Measurements from ENCODE around the gene ATP5MC3.
"Not testable (repeated sequence)": the region's sequence is repeated elsewhere in the genome, so short reads cannot be mapped to it uniquely, and the experiment has no call there.

The ATP5MC3 gene

DNA sequence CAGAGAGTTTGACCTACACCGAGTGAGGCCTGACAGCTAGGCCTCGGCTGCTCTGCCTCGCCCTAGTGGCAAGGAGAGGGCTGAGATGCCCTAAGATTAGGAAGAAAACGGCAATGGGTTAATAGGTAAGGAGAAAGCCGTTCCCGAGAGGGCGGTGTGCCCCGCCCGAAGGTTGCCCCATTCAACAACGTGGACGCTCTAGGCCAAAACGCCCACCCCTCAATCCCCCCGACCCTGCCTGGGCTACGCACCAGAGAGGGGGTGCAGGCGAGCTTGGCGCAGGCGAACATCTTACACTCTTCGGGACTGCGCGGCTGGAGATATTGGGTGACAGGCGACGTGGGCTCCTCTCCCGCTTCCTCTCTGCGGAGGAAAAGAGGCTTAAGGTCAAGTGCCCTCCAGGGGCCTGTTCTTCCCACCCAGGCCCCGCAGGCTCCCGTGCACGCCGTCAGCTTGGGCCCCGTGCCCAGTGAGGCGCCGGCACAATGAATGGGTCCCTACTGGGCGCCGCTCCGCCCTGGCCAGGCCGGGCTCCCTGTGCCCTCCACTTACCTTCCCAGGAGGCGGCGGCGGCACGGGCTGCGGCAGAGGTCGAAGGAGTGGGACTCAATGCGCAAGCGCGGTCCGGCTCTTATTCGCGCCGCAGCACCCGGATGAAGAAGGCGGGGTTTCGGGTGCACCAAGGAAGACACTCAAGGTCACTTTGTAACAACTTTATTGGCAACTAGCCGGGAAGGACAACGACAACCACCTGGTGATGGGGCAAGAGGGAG lies at the start of gene ATP5MC3:
TSS of gene ATP5MC3 (minus strand) at position 607 of the 773 bp plus-strand sequence. CDS start at position 290, 317 bp downstream.
- Histone ChIP-seq H3K9me2 (replicated peaks; ENCODE audit: control insufficient read depth, low read length) (no peaks in the 10 kb centered on the region), H3K4me2 (ENCODE audit: low read length) (peak within 1 kb of the TSS; percentile 72), H3K79me2 (ENCODE audit: control insufficient read depth, low read length) (peaks cover 43% of the 10 kb centered on the region), H3K4me3 (ENCODE audit: low read length) (peak within 1 kb of the TSS; percentile 99), H3K4me1 (ENCODE audit: control insufficient read depth, low read length) (peaks cover 28% of the 10 kb centered on the region), H3K27ac (ENCODE audit: low read depth, low read length) (peak within 1 kb of the TSS; percentile 64), H4K20me1 (ENCODE audit: control insufficient read depth, insufficient read depth, low read depth, low read length) (peaks cover 24% of the 10 kb centered on the region), H3K27me3 (ENCODE audit: control insufficient read depth, low read length) (no peaks in the 10 kb centered on the region), H3K36me3 (ENCODE audit: control insufficient read depth, low read length) (peaks cover 52% of the 10 kb centered on the region), H3K9me3 (ENCODE audit: control insufficient read depth, insufficient read depth, low read length) (no peaks in the 10 kb centered on the region), H3F3A (ENCODE audit: control insufficient read depth, insufficient read depth) (peaks cover 25% of the 10 kb centered on the region)
- TF ChIP-seq, protein P1, sequence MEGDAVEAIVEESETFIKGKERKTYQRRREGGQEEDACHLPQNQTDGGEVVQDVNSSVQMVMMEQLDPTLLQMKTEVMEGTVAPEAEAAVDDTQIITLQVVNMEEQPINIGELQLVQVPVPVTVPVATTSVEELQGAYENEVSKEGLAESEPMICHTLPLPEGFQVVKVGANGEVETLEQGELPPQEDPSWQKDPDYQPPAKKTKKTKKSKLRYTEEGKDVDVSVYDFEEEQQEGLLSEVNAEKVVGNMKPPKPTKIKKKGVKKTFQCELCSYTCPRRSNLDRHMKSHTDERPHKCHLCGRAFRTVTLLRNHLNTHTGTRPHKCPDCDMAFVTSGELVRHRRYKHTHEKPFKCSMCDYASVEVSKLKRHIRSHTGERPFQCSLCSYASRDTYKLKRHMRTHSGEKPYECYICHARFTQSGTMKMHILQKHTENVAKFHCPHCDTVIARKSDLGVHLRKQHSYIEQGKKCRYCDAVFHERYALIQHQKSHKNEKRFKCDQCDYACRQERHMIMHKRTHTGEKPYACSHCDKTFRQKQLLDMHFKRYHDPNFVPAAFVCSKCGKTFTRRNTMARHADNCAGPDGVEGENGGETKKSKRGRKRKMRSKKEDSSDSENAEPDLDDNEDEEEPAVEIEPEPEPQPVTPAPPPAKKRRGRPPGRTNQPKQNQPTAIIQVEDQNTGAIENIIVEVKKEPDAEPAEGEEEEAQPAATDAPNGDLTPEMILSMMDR (IDR thresholded peaks at IDR 0.05; ENCODE audit: low read depth, low read length, poor library complexity, severe bottlenecking) = peak; percentile 45
- TF ChIP-seq EZH2phosphoT487 (IDR thresholded peaks at IDR 0.05; ENCODE audit: borderline replicate concordance, low read length) = no peak

DNA sequence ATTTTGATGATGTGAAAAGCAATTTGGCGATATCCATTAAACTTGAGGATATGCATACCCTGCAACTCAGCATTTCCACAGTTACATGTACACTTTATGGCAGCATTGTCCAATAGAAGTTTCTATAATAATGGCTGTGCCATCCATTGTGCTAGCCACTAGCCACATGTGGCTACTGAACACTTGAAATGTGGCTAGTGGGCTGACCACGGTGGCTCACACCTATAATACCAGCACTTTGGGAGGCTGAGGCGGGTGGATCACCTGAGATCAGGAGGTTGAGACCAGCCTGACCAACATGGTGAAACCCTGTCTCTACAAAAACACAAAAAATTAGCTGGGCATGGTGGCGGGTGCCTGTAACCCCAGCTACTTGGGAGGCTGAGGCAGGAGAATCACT lies 47.1 kb upstream of the ATP5MC3 start:
- not testable (repeated sequence) for H3K4me1 ChIP-seq (ENCODE audit: control insufficient read depth, low read length); H3F3A ChIP-seq (ENCODE audit: control insufficient read depth, insufficient read depth); H3K4me3 ChIP-seq (ENCODE audit: low read length); H3K36me3 ChIP-seq (ENCODE audit: control insufficient read depth, low read length); H3K9me2 ChIP-seq (replicated peaks; ENCODE audit: control insufficient read depth, low read length); H3K27ac ChIP-seq (ENCODE audit: low read depth, low read length); H3K4me2 ChIP-seq (ENCODE audit: low read length); H4K20me1 ChIP-seq (ENCODE audit: control insufficient read depth, insufficient read depth, low read depth, low read length); H3K79me2 ChIP-seq (ENCODE audit: control insufficient read depth, low read length); H3K27me3 ChIP-seq (ENCODE audit: control insufficient read depth, low read length); H3K9me3 ChIP-seq (ENCODE audit: control insufficient read depth, insufficient read depth, low read length)

- Histone ChIP-seq H3F3A (ENCODE audit: control insufficient read depth, insufficient read depth) (no peaks in the 10 kb centered on the region), H3K9me3 (ENCODE audit: control insufficient read depth, insufficient read depth, low read length) (no peaks in the 10 kb centered on the region), H3K4me2 (ENCODE audit: low read length) (no peak overlapping the region), H3K9me2 (replicated peaks; ENCODE audit: control insufficient read depth, low read length) (no peaks in the 10 kb centered on the region), H4K20me1 (ENCODE audit: control insufficient read depth, insufficient read depth, low read depth, low read length) (no peaks in the 10 kb centered on the region), H3K27ac (ENCODE audit: low read depth, low read length) (no peak overlapping the region), H3K79me2 (ENCODE audit: control insufficient read depth, low read length) (no peaks in the 10 kb centered on the region), H3K36me3 (ENCODE audit: control insufficient read depth, low read length) (no peaks in the 10 kb centered on the region), H3K4me3 (ENCODE audit: low read length) (no peak overlapping the region), H3K4me1 (ENCODE audit: control insufficient read depth, low read length) (no peaks in the 10 kb centered on the region), H3K27me3 (ENCODE audit: control insufficient read depth, low read length) (peaks cover 3% of the 10 kb centered on the region; the same call in 1 of the 2 replicates)
- TF ChIP-seq, protein P1 (IDR thresholded peaks at IDR 0.05; ENCODE audit: low read depth, low read length, poor library complexity, severe bottlenecking) = no peak
- TF ChIP-seq EZH2phosphoT487 (IDR thresholded peaks at IDR 0.05; ENCODE audit: borderline replicate concordance, low read length) = no peak
Observed at GRCh38 chr2:175228179-175228578, 46.7 kb upstream of the ATP5MC3 start.

DNA sequence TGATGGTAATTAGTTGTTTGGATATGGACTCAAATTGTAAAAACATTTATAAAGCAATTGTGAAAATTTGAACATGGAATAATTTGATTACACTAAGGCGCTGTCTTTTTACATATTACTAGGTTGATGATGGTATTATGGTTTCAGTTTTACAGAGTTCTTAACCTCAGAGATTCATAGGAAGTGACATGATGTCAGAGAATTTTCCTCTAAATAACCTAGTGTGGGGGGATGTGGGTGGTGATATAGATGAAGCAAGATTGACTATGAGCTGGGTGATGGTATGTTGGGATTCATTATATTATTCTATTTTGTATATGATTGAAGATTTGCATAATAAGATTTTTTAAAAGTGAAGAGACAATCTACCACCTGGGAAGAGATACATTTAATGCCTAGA lies 45.9 kb upstream of the ATP5MC3 start:
- no peaks in the 10 kb centered on the region for H3K9me2 ChIP-seq (replicated peaks; ENCODE audit: control insufficient read depth, low read length)
- peaks cover 3% of the 10 kb centered on the region; the same call in 1 of the 2 replicates for H3K27me3 ChIP-seq (ENCODE audit: control insufficient read depth, low read length)
- H3K9me3 ChIP-seq (ENCODE audit: control insufficient read depth, insufficient read depth, low read length) = no peaks in the 10 kb centered on the region
- H3K79me2 ChIP-seq (ENCODE audit: control insufficient read depth, low read length) = no peaks in the 10 kb centered on the region
- TF ChIP-seq, protein P1 (IDR thresholded peaks at IDR 0.05; ENCODE audit: low read depth, low read length, poor library complexity, severe bottlenecking) = no peak
- no peak overlapping the region for H3K27ac ChIP-seq (ENCODE audit: low read depth, low read length)
- no peaks in the 10 kb centered on the region for H3F3A ChIP-seq (ENCODE audit: control insufficient read depth, insufficient read depth)
- no peaks in the 10 kb centered on the region for H3K36me3 ChIP-seq (ENCODE audit: control insufficient read depth, low read length)
- H3K4me3 ChIP-seq (ENCODE audit: low read length) = no peak overlapping the region
- H3K4me1 ChIP-seq (ENCODE audit: control insufficient read depth, low read length) = no peaks in the 10 kb centered on the region
- no peak overlapping the region for H3K4me2 ChIP-seq (ENCODE audit: low read length)
- no peaks in the 10 kb centered on the region for H4K20me1 ChIP-seq (ENCODE audit: control insufficient read depth, insufficient read depth, low read depth, low read length)

Data from DOHH2 (cell line).